Calu3 (cell line): ENCODE measurements around the gene AKT3. TPM values are rescaled to one million over a fixed set of nuclear protein-coding genes. Genes with fewer than 3 reads are reported as not detected.
A peak's percentile ranks its signal among the peaks of the same experiment; 100 is the strongest.

Experiments
- BruUV-seq: library from RNA; stranded (reverse); fragments of 400-500 nt; replicated peaks from 2 replicates; lab custom pipeline; 2021; lab: Mats Ljungman, UMichigan
- CTCF ChIA-PET: fragments of 300-600 bp; sonication (Branson Sonifier 250); formaldehyde crosslinking; loops from one replicate; lab custom pipeline; 2022; ENCODE audit warnings: antibody characterized with exemption; lab: Charles Lee
- DNase-seq: peaks from one replicate; pipeline ENCODE4 v3.0.0; 2022
- H3K27ac Mint-ChIP-seq: one replicate; pipeline ENCODE4 v1.8.0; 2022; ENCODE audit warnings: mixed read lengths; ENCODE audit not compliant: unreplicated experiment
- H3K27me3 Mint-ChIP-seq: one replicate; pipeline ENCODE4 v1.8.0; 2022; ENCODE audit warnings: mixed read lengths; ENCODE audit not compliant: unreplicated experiment
- H3K36me3 Mint-ChIP-seq: one replicate; pipeline ENCODE4 v1.8.0; 2022; ENCODE audit warnings: mild to moderate bottlenecking, moderate library complexity, mixed read lengths; ENCODE audit not compliant: insufficient read depth, unreplicated experiment
- H3K4me1 Mint-ChIP-seq: one replicate; pipeline ENCODE4 v1.8.0; 2022; ENCODE audit warnings: mild to moderate bottlenecking, low read depth, mixed read lengths; ENCODE audit not compliant: unreplicated experiment
- H3K4me3 Mint-ChIP-seq: one replicate; pipeline ENCODE4 v1.8.0; 2022; ENCODE audit warnings: mild to moderate bottlenecking, low read depth, moderate library complexity, mixed read lengths; ENCODE audit not compliant: unreplicated experiment
- H3K9me3 Mint-ChIP-seq: one replicate; pipeline ENCODE4 v1.8.0; 2022; ENCODE audit warnings: low read depth, mixed read lengths; ENCODE audit not compliant: unreplicated experiment
- CTCF ChIP-seq: fragments of 200-600 bp; IDR thresholded peaks from one replicate; pipeline ENCODE4 v1.8.0; 2022; ENCODE audit warnings: antibody characterized with exemption; ENCODE audit not compliant: unreplicated experiment
- intact Hi-C: fragments of 100-400 bp; cut with micrococcal nuclease; formaldehyde crosslinking; loops from one replicate; pipeline ENCODE4 v1.10.0; 2022; ENCODE audit not compliant: unreplicated experiment
- total RNA-seq: library from RNA; stranded (reverse); gene quantifications from 2 replicates; pipeline ENCODE4 v1.2.3, GENCODE V29; 2022

The AKT3 gene
- total RNA-seq, 1 experiment from 2014 or later = 81.2 TPM

- peaks cover 6% of the 10 kb centered on the region for H3K36me3 Mint-ChIP-seq
- CTCF ChIA-PET = no interaction called here
Measured at GRCh38 chr1:243528459-243529121, 321.5 kb downstream of the AKT3 start.

GRCh38 chr1:243526180-243526579 is 323.9 kb downstream of the AKT3 start:
- peaks cover 13% of the 10 kb centered on the region for H3K4me1 Mint-ChIP-seq
- peaks cover 5% of the 10 kb centered on the region for H3K9me3 Mint-ChIP-seq
- no peak overlapping the region for H3K27ac Mint-ChIP-seq
- TF ChIP-seq CTCF = no peak
- CTCF ChIA-PET = no interaction called here
- peaks cover 6% of the 10 kb centered on the region for H3K36me3 Mint-ChIP-seq
- DNase-seq = no peak
- H3K4me3 Mint-ChIP-seq = no peak overlapping the region
- intact Hi-C loops = no loop called here
- no peaks in the 10 kb centered on the region for H3K27me3 Mint-ChIP-seq
- no TSS peak for BruUV-seq

More at GRCh38 chr1:243528459-243529121, 321.5 kb downstream of the AKT3 start:
- DNase-seq = no peak
- intact Hi-C loops = no loop called here
- H3K9me3 Mint-ChIP-seq = peaks cover 5% of the 10 kb centered on the region
- no peak overlapping the region for H3K27ac Mint-ChIP-seq
- no peak for TF ChIP-seq CTCF
- BruUV-seq = no TSS peak
- no peaks in the 10 kb centered on the region for H3K27me3 Mint-ChIP-seq
- no peak overlapping the region for H3K4me3 Mint-ChIP-seq
- H3K4me1 Mint-ChIP-seq = peaks cover 13% of the 10 kb centered on the region

GRCh38 chr1:243525085-243525487 is 325.0 kb downstream of the AKT3 start:
- H3K36me3 Mint-ChIP-seq = peaks cover 6% of the 10 kb centered on the region
- intact Hi-C loops = no loop called here
- DNase-seq = no peak
- H3K9me3 Mint-ChIP-seq = peaks cover 5% of the 10 kb centered on the region
- BruUV-seq = no TSS peak
- H3K27me3 Mint-ChIP-seq = no peaks in the 10 kb centered on the region
- CTCF ChIA-PET = no interaction called here
- TF ChIP-seq CTCF = no peak
- H3K27ac Mint-ChIP-seq = peak overlapping the region; percentile 62
- peak overlapping the region; percentile 6 for H3K4me3 Mint-ChIP-seq
- peaks cover 13% of the 10 kb centered on the region for H3K4me1 Mint-ChIP-seq

GRCh38 chr1:243523766-243524165 is 326.3 kb downstream of the AKT3 start:
- intact Hi-C loops = no loop called here
- no peak for TF ChIP-seq CTCF
- CTCF ChIA-PET = no interaction called here
- H3K4me1 Mint-ChIP-seq = peaks cover 13% of the 10 kb centered on the region
- DNase-seq = no peak
- H3K9me3 Mint-ChIP-seq = peaks cover 5% of the 10 kb centered on the region
- peaks cover 6% of the 10 kb centered on the region for H3K36me3 Mint-ChIP-seq
- no peak overlapping the region for H3K4me3 Mint-ChIP-seq
- no peaks in the 10 kb centered on the region for H3K27me3 Mint-ChIP-seq
- no TSS peak for BruUV-seq
- H3K27ac Mint-ChIP-seq = no peak overlapping the region
